Natural killer cell (primary cell): ENCODE measurements around the gene MSI2. TPM values are rescaled to one million over a fixed set of nuclear protein-coding genes. Genes with fewer than 3 reads are reported as not detected.

ENCODE experiments used
- ATAC-seq, 3 donors: fragments of 150-1000 bp in 2 of 3; fragments of 200-7000 bp in 1 of 3; cut with Tn5 transposase; 1 replicate in 1 of 3; 2 replicates in 2 of 3; pipeline ENCODE4 v1.10.0; 2021; ENCODE audit warnings: mild to moderate bottlenecking in 2 of 3, moderate library complexity in 2 of 3
- DNase-seq, 2 donors: peaks; one replicate each; pipeline versions ENCODE4 v3.0.0 to v3.0.0-alpha.2; 2013 to 2021; ENCODE audit warnings: mixed read lengths in 1 of 2
- H3K27ac ChIP-seq: one replicate; pipeline ENCODE4 v1.5.1; 2013; ENCODE audit warnings: mild to moderate bottlenecking, low read length
- H3K27me3 ChIP-seq: one replicate; pipeline ENCODE4 v1.6.1; 2013; ENCODE audit warnings: low read length; ENCODE audit not compliant: control insufficient read depth, insufficient read depth
- H3K36me3 ChIP-seq: one replicate; pipeline ENCODE4 v1.6.1; 2013; ENCODE audit warnings: low read length; ENCODE audit not compliant: control insufficient read depth, insufficient read depth
- H3K4me1 ChIP-seq: one replicate; pipeline ENCODE4 v1.6.1; 2013; ENCODE audit warnings: low read length; ENCODE audit not compliant: control insufficient read depth, insufficient read depth
- H3K4me3 ChIP-seq: one replicate; pipeline ENCODE4 v1.5.1; 2013; ENCODE audit warnings: low read length
- H3K9me3 ChIP-seq: one replicate; pipeline ENCODE4 v1.6.1; 2013; ENCODE audit warnings: low read length; ENCODE audit not compliant: control insufficient read depth, insufficient read depth
- H3K27ac Mint-ChIP-seq, 2 donors: one replicate each; pipeline ENCODE4 v1.8.0; 2022; ENCODE audit warnings: mild to moderate bottlenecking in 2 of 2, mixed read lengths in 2 of 2, moderate library complexity in 1 of 2
- H3K27me3 Mint-ChIP-seq, 2 donors: one replicate each; pipeline ENCODE4 v1.8.0; 2022; ENCODE audit warnings: low read depth in 2 of 2, mixed read lengths in 2 of 2
- H3K36me3 Mint-ChIP-seq: one replicate; pipeline ENCODE4 v1.8.0; 2022; ENCODE audit warnings: mixed read lengths
- H3K4me1 Mint-ChIP-seq, 2 donors: one replicate each; pipeline ENCODE4 v1.8.0; 2022; ENCODE audit warnings: mixed read lengths in 2 of 2
- H3K4me3 Mint-ChIP-seq: one replicate; pipeline ENCODE4 v1.8.0; 2022; ENCODE audit warnings: mild to moderate bottlenecking, moderate library complexity, mixed read lengths
- H3K9me3 Mint-ChIP-seq, 2 donors: one replicate each; pipeline ENCODE4 v1.8.0; 2022; ENCODE audit warnings: mixed read lengths in 2 of 2
- WGBS: methylation state at CpG from one replicate; pipeline ENCODE4 v1.1.7; 2013; ENCODE audit warnings: missing lambda C conversion rate; ENCODE audit not compliant: insufficient coverage; 5-methylcytosine and 5-hydroxymethylcytosine counted together
- intact Hi-C: fragments of 100-400 bp; cut with micrococcal nuclease; formaldehyde crosslinking; loops from one replicate; pipeline ENCODE4 v1.14.2; 2022
- total RNA-seq, 4 donors: library from RNA; stranded (reverse); fragments of 120-200 nt in 1 of 4; gene quantifications; one replicate each; pipeline versions ENCODE4 v1.2.3 to v1.2.4, GENCODE V29; 2013 to 2022
- TF ChIP-seq, protein P1 (sequence below): fragments of 200-600 bp; IDR thresholded peaks from one replicate; pipeline ENCODE4 v1.8.0; 2022; ENCODE audit warnings: antibody characterized with exemption

MSI2 gene
- total RNA-seq, 3 donors from 2014 or later (not counting 1 experiment from before 2014, with no cell fraction given), result 95.5 to 145 (median 96.8) TPM

DNA sequence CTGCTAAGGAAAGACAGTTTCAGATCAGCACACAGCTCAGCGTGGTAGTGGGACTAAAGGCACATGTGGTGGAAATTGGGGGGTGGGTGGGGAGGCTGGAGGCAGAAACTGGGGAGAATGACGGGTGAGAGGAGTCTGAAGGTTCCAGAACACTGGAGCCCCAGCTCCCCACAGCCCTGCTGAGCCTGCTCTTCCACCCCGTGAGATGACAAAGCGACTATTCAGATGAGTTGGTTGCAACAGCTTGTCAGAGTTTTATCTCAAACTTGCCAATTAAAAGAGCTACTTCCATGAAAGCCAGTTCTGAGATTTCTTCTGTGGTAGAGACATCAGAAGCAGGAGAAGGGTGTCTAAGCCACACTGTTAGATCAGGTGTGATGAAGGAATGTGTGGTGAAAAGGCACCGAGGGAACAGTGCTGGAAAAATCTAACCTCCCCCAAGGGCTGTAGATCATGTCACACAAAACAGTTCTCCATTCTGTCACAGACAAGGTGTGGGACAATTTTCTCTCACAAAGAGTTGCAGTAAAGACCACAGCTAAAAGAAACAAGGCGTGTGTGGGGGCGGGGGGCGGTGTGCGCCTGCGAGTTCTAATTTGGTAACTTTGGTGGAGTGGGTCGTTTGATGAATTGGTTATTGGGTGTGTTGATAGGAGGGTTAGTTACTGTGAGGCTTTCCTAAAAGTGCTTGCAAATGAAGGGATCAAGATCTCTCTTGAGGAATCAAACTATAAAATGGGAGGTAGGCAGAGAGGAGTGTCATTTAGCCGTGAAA is 449.8 kb downstream of the MSI2 start:
- intact Hi-C loops, result no loop called here
- Histone ChIP-seq H3K27ac (no peak overlapping the region), H3K9me3 (no peaks in the 10 kb centered on the region), H3K27me3 (no peaks in the 10 kb centered on the region), H3K4me1 (no peaks in the 10 kb centered on the region), H3K4me3 (no peak overlapping the region), H3K36me3 (no peaks in the 10 kb centered on the region)
- no peaks in the 10 kb centered on the region for H3K9me3 Mint-ChIP-seq
- no peak overlapping the region for H3K27ac Mint-ChIP-seq
- TF ChIP-seq, protein P1, sequence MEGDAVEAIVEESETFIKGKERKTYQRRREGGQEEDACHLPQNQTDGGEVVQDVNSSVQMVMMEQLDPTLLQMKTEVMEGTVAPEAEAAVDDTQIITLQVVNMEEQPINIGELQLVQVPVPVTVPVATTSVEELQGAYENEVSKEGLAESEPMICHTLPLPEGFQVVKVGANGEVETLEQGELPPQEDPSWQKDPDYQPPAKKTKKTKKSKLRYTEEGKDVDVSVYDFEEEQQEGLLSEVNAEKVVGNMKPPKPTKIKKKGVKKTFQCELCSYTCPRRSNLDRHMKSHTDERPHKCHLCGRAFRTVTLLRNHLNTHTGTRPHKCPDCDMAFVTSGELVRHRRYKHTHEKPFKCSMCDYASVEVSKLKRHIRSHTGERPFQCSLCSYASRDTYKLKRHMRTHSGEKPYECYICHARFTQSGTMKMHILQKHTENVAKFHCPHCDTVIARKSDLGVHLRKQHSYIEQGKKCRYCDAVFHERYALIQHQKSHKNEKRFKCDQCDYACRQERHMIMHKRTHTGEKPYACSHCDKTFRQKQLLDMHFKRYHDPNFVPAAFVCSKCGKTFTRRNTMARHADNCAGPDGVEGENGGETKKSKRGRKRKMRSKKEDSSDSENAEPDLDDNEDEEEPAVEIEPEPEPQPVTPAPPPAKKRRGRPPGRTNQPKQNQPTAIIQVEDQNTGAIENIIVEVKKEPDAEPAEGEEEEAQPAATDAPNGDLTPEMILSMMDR, result no peak
- H3K4me3 Mint-ChIP-seq, result no peak overlapping the region
- no peaks in the 10 kb centered on the region for H3K36me3 Mint-ChIP-seq
- WGBS, result 67% methylated on average over 11 of the region's 12 CpGs
- H3K27me3 Mint-ChIP-seq, result peaks cover 11 to 16% of the 10 kb centered on the region in 2 donors
- DNase-seq, result no peak
- no peak for ATAC-seq
- no peaks in the 10 kb centered on the region for H3K4me1 Mint-ChIP-seq

DNA sequence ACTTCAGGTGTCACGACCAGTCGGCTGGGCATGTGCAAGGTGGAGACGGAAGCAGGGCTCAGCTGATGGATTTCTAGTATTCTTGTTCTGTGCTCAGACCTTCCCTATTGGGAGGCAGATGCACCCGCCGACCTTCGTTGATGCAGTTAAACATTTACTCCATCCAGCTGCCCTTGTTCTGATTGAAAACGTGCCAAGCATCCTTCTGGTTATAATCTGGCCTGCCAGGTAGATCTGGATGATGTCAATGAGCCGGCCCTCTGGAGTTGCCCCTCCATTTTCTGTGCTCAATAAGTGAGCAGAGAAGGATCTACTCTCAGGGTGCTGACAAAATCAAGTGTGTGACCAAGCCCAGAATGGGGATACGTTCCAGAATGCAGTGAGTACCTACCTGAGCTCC is 450.4 kb downstream of the MSI2 start:
- H3K27ac Mint-ChIP-seq, result no peak overlapping the region

DNA sequence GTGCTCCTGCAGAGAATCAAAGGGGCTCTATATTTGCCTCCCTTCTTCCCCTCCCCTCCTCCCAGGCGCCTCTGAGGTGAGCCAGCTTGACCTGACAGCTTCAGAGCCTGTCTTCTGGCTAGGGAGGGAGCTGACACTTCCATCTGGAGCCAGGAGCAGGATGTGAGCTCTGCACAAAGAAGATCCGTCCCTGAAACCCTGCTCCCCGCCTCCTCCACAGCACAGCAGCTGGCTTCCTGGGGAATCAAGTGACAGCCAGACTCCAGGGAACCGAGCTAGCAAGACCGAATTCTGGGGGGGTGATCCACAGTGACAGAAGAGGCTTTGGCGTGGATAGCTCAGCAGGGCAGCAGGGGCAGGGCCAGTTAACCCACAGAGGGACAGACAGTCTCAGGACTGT is 451.6 kb downstream of the MSI2 start:
- ATAC-seq (no peak), DNase-seq (no peak)
- Mint-ChIP-seq H3K4me3 (no peak overlapping the region), H3K36me3 (no peaks in the 10 kb centered on the region), H3K27ac (no peak overlapping the region), H3K9me3 (no peaks in the 10 kb centered on the region), H3K4me1 (no peaks in the 10 kb centered on the region), H3K27me3 (peaks cover 18 to 28% of the 10 kb centered on the region in 2 donors)
- Histone ChIP-seq H3K27me3 (no peaks in the 10 kb centered on the region), H3K27ac (no peak overlapping the region), H3K36me3 (no peaks in the 10 kb centered on the region), H3K4me1 (no peaks in the 10 kb centered on the region), H3K9me3 (no peaks in the 10 kb centered on the region), H3K4me3 (no peak overlapping the region)
- WGBS, result 90% methylated on average over 6 of the region's 6 CpGs
- TF ChIP-seq, protein P1, result no peak
- intact Hi-C loops, result no loop called here

More for the DNA sequence above, 450.4 kb downstream of the MSI2 start:
- H3K27me3 Mint-ChIP-seq, result peaks cover 17 to 22% of the 10 kb centered on the region in 2 donors
- H3K9me3 Mint-ChIP-seq, result no peaks in the 10 kb centered on the region
- no peaks in the 10 kb centered on the region for H3K9me3 ChIP-seq
- H3K27ac ChIP-seq, result no peak overlapping the region
- H3K36me3 ChIP-seq, result no peaks in the 10 kb centered on the region
- 92% methylated on average over 9 of the region's 9 CpGs for WGBS
- intact Hi-C loops, result no loop called here
- no peak overlapping the region for H3K4me3 ChIP-seq
- ATAC-seq, result no peak
- no peak overlapping the region for H3K4me3 Mint-ChIP-seq
- no peaks in the 10 kb centered on the region for H3K36me3 Mint-ChIP-seq
- no peaks in the 10 kb centered on the region for H3K27me3 ChIP-seq
- H3K4me1 ChIP-seq, result no peaks in the 10 kb centered on the region
- DNase-seq, result no peak
- TF ChIP-seq, protein P1, result no peak
- no peaks in the 10 kb centered on the region for H3K4me1 Mint-ChIP-seq

DNA sequence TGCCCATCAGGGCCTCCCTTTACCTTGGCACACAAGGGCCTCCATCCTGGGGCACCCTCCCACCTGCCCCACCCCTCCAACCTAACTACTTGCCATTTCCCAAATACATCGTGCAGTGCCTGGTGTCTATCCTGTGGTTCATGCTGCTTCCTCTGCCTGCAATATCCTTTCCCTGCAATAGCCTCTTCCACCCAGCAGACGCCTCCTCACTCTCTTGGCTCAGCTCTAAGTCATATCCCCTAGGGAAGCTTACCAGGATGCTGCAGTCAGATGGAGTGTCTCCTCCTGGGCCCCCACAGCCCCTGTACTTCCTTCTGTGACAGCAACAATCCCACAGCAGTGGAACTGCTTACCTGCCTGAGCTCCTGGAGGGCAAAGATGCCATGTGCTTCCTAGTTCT is 452.1 kb downstream of the MSI2 start:
- ATAC-seq (no peak), DNase-seq (no peak)
- Mint-ChIP-seq H3K4me3 (no peak overlapping the region), H3K36me3 (no peaks in the 10 kb centered on the region), H3K27me3 (peaks cover 19 to 33% of the 10 kb centered on the region in 2 donors), H3K4me1 (no peaks in the 10 kb centered on the region), H3K9me3 (no peaks in the 10 kb centered on the region), H3K27ac (no peak overlapping the region)
- H3K27ac ChIP-seq, result no peak overlapping the region
- 33% methylated on average over 2 of the region's 2 CpGs for WGBS
- H3K9me3 ChIP-seq, result no peaks in the 10 kb centered on the region
- H3K36me3 ChIP-seq, result no peaks in the 10 kb centered on the region
- H3K4me1 ChIP-seq, result no peaks in the 10 kb centered on the region
- intact Hi-C loops, result no loop called here
- no peak overlapping the region for H3K4me3 ChIP-seq
- TF ChIP-seq, protein P1, result no peak
- H3K27me3 ChIP-seq, result no peaks in the 10 kb centered on the region
